SKM-1 treated with dmso at 0.1 percent for 144 hours (cell line): Measurements from ENCODE around the gene FBXO2.
A peak's percentile ranks its signal among the peaks of the same experiment; 100 is the strongest.

ENCODE experiments used
- DNase-seq: peaks from one replicate; lab custom pipeline; 2025; ENCODE audit not compliant: unreplicated experiment; lab: John Stamatoyannopoulos, UW

Gene FBXO2

DNA sequence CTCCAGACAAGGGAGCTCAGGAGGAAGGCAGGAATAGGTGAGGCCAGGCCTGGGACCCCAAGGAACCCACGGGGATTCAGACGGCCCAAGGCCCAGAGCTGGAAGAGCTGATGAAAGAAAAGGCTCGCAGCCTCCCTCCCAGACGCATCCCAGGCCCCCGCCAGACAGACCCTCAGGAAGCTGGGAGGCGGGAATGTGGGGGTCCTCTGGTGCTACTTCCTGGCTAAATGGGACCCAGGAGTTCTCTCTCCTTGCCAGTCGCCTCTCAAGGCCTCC is 430 bp downstream of the FBXO2 start:
- no peak for DNase-seq

GRCh38 chr1:11653101-11653860 is 948 bp downstream of the FBXO2 start:
- DNase-seq: no peak

- DNase-seq: no peak
Observed at GRCh38 chr1:11652203-11652780, 1.9 kb downstream of the FBXO2 start.

- no peak for DNase-seq
Observed at GRCh38 chr1:11651017-11651416, 3.2 kb downstream of the FBXO2 start.

DNA sequence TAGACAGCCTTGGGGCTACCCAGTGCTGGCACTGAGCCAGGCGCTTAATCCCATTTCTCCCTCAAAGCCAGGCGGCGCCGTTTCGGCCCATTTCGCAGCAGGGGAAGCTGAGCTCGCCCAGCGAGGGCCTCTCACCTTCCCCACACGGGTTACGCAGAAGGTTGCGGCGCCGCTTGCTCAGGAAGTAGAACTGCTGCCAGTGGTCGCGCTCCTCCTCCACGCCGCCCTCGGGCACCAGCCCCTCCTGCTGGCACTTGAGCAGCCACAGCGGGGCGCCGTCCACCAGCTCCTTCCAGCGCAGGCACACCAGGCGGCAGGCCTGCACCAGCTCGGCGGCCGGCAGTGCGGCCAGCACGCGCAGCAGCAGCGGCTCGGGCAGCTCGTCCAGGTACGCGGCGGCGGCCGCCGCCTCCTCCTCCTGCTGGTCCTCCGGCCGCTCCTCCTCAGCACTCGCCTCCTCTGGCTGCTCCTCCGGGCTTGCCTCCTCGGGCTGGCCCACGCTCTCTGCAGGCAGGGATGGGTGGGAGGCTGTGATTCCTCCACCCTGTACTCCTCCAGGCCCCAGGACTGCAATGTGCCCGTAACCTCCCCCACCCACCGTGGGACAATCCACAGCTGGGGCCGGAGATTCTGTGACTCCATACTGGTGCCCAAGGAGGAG is 3.8 kb downstream of the FBXO2 start:
- DNase-seq: peak; percentile 50

DNA sequence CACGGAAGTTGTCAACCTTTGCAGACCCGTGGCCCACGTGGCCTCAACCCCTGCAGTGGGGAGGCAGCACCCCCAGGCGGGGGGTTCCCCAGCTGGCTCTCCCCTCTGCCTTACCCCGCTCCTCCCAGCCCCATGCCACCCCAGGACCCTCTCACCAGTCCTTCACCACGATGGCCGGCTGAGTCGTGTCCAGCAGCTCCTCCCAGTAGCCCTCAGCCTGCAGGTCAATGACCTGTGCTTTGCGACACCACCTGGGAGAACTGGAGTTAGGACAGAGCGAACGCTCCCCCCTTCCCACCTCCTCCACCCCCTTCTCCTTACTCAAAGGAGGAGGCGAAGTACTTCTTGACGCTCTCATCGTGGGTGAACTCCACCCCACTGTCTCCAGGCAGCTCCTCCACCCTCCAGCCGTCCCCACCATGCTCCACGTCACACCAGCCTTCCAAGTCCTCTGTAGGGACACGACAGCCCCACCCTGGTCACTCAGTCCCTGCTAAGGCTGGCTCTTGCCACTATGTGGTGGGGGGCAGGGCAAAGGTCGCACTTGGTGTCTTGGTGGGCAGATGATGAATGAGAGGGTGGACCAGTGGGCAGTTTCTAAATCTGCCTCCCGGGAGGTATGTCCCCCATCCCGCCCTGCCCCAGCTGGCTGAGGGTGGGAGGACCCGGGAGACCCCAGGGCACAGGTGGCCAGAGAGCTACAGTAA is 4.5 kb downstream of the FBXO2 start:
- DNase-seq: no peak

DNA sequence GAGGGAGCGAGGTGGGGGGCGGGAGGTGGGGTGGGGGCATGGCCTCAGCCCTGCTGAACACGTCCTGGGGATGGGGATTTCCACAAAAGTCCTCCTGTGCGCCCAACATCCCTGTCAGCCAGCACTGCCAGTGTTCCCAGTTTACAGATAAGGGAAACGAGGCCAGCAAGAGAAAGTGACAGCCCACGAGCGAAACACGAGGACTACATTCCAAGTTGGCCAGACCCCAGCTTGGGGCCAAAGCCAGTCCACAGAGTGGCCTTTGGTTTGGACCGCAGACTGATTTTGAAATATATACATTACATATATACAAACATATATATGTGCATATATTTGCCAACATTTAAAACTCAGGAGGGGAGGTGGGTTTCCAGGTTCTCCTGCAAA is 5.0 kb downstream of the FBXO2 start:
- DNase-seq: no peak

- no peak for DNase-seq
Observed at GRCh38 chr1:11648732-11649158, 5.5 kb downstream of the FBXO2 start.

DNA sequence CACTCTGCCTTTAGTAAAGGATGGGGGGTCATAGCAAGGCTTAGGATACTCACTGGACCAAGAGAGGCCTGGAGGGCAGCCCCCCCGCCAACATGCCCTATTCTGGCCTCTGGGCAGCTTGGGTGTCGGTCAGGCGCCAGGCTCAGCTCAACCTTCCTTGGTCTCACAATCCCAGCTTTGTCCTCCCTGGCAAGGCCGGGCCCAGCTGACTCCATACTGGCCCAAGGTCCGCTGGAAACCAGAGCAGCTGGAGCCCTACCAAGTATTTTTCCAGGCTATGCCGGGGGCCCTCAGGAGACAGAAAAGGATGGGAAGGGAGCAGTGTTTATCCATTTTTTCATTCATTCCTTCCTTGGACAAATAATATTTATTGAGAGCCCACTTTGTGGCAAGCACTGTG is 6.2 kb downstream of the FBXO2 start:
- no peak for DNase-seq

DNA sequence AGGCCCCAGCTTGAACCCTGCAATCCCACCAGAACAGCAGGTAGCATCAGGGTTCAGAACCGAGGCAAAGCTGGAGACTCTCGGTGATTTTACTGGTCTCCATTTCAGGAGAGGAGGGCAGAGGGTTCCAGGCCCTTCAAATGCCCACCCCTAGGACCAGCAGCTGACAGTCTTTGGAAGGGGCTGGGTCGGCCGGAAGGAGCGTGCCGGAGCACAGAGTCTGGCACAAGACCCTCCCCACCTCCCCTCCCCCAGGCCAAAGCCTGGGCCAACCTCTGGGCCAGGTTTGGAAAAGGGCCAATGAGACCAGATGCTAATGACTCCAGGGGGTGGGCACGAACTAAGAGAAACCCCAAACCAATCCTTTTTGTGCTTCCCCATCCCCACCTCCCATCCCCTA is 6.9 kb downstream of the FBXO2 start:
- DNase-seq: no peak

DNA sequence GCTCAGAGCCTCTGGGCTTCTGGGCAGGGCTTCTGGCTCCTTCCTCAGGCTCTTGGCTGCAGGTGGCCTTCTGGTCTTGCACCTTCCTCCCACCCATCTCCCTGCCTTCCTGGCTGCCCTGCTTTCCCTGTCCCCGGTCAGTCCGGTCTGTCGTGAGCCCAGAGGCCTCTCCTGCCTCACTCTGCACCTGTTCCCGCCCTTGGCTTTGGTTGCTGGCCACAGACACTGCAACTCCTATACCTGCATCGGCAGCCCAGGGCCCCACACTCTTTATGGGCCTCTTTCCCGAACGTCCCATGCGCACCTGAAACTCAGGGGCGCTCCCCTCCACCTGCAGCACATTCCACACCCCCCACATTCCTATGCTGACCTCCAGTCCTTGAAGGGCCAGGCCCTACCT is 7.9 kb downstream of the FBXO2 start:
- no peak for DNase-seq

- peak; percentile 73 for DNase-seq
Observed at GRCh38 chr1:11645670-11646265, 8.5 kb downstream of the FBXO2 start.

- DNase-seq: no peak
Observed at GRCh38 chr1:11645270-11645669, 9.0 kb downstream of the FBXO2 start.

- DNase-seq: no peak
Observed at GRCh38 chr1:11643782-11644181, 10.4 kb downstream of the FBXO2 start.

DNA sequence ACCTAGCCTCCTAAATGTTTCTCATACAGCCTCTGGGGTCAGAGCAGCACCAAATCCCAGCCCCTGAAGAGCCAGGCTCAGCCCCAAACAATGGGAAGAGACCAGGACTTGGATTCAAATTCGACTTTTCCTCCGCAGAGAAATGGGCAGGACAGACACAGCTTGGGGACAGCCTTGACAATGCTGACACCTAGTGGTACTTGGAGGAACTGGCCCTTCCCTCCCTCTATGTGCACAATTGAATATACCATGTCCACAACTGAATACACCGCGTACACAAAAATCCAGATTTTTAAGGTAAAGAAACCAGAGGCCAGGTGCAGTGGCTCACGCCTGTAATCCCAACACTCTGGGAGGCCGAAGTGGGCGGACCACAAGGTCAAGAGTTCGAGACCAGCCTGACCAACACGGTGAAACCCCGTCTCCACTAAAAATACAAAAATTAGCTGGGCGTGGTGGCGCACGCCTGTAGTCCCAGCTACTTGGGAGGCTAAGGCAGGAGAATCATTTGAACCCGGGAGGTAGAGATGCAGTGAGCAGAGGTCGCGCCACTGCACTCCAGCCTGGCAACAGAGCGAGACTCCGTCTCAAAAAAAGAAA is 11.7 kb downstream of the FBXO2 start:
- DNase-seq: peak; percentile 44

DNA sequence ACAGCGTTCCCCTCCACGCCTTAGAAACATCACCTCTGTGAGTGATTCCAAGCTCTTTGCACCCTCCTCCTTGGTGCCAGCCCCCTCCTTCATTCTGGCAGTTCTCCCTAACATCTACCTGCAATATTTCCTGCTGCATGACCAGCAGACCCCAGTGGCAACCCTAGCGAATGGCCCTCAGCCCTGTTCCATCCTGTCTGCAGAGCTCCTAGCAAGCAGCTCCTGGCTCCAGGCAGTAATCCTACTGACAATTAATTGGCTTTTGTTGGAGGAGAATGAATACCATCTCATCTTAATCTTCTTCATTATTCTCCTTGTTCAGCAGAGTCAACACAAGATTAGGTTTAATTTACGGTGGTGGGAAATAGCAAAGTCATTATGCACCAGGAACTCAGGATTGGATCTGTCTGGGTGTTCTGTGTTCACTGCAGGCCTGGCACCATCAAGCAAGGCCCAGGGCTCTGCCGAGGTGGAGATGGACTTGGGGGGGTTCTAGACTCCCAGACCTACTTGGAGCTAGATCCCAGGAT is 12.4 kb downstream of the FBXO2 start:
- no peak for DNase-seq

- no peak for DNase-seq
Observed at GRCh38 chr1:11640944-11641343, 13.3 kb downstream of the FBXO2 start.

- no peak for DNase-seq
Observed at GRCh38 chr1:11640101-11640500, 14.1 kb downstream of the FBXO2 start.

GRCh38 chr1:11639372-11639771 is 14.9 kb downstream of the FBXO2 start:
- DNase-seq: no peak

DNA sequence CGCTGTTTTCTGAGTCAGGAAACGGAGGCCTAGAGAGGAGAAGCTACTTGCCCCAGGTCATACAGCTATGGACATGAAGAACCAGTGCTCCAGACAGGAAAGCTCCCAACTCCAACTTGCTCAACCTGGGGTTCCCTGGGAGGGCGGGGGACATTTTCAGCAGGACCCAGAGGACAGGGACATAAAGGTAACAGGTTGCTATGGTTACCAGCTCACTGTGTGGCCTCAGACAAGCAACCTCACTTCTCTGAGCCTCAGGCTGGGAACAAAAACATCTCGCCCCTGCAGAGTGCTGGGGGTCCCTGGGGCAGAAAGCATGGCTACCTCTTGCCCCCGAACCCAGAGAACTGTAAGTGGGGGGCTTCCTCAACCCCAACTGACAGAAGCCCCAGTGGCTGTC is 16.1 kb downstream of the FBXO2 start:
- DNase-seq: no peak
